C4-2B (cell line): Measurements from ENCODE around the gene JAKMIP1.

ENCODE experiments used
- H3K27ac ChIP-seq: fragments of 450-650 bp; 2 replicates; pipeline ENCODE4 v1.5.1; 2017
- ZFX ChIP-seq: fragments of 450-650 bp; IDR thresholded peaks from 2 replicates; pipeline ENCODE4 v1.6.1; 2017
- TF ChIP-seq, protein P1 (sequence below): fragments of 450-650 bp; conservative IDR thresholded peaks from 2 replicates; pipeline ENCODE4 v1.5.1; 2017; ENCODE audit warnings: mild to moderate bottlenecking

The JAKMIP1 gene

DNA sequence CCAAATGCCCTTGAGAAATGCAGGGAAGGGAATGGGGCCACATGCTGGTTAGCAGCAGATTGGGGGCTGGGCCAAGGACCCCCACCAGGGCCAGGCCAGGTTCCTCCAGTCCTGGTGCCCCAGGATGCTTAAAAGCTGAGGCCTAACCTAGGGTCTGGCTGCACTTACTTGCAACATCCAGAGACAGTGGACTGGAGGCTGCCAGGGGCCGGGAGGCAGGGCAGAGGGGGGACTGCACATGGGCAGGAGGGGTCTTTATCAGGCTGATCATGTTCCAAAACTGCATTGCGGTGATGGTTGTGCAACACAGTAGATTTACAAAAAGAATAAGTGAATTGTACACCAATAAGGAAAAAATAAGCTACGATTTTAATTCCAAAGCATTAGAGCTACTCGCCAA lies 145.3 kb downstream of the JAKMIP1 start:
- no peak for TF ChIP-seq ZFX
- TF ChIP-seq, protein P1, sequence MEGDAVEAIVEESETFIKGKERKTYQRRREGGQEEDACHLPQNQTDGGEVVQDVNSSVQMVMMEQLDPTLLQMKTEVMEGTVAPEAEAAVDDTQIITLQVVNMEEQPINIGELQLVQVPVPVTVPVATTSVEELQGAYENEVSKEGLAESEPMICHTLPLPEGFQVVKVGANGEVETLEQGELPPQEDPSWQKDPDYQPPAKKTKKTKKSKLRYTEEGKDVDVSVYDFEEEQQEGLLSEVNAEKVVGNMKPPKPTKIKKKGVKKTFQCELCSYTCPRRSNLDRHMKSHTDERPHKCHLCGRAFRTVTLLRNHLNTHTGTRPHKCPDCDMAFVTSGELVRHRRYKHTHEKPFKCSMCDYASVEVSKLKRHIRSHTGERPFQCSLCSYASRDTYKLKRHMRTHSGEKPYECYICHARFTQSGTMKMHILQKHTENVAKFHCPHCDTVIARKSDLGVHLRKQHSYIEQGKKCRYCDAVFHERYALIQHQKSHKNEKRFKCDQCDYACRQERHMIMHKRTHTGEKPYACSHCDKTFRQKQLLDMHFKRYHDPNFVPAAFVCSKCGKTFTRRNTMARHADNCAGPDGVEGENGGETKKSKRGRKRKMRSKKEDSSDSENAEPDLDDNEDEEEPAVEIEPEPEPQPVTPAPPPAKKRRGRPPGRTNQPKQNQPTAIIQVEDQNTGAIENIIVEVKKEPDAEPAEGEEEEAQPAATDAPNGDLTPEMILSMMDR: no peak
- H3K27ac ChIP-seq: no peak overlapping the region

DNA sequence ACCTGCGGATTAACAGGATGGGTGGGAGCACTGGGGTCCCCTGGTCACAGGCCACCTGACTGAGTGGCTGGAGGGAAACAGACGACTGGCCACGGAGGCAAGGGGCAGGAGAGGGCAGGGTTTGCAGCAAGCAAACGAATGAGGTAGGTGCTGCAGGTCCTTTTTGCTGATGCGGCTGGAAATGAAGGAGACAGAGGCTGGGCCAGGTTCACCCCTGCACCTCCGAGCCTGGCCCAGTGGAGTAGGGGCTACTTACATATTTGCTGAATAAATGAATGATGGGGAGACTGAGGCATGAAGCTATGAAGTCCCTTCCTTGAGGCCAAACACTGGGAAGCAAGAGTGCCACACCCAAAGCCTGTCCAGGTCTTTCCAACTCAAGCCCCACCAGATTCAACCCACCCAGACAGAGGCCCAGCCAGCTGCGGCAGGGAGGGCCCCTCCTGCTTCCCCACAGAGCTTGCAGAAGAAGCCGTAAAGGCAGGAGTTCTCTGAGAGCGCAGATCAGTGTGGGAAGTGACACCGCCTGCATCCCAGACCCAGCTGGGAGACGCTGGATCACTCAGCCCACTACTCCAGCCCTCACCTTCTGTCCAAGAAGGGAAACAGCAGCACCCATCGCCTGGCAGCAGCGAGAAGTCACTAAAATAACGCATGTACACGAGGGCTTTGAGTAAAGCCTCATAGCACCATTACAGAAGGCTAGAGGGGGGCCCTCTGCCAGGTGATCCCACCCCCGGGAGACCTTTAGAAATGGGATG lies 146.0 kb downstream of the JAKMIP1 start:
- TF ChIP-seq, protein P1: no peak
- no peak for TF ChIP-seq ZFX
- H3K27ac ChIP-seq: no peak overlapping the region

DNA sequence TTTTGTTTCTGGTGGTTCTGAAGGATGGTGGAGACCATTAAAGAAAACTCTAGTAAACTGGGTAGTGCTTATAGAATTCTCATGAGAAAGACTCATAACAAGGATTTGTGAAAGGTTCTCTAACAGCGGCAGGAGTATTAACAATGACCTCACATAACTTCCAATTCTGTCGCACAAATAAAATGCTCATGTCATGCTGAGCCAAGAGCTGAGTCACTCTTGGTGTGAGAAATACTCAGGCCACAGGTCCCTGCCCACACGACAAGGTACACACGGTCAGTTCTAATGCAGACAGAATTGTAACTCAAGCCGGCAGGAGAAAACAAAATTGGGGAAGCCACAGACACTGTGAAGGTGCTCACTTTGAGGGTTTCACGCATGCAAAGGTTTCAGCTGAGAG lies 147.7 kb downstream of the JAKMIP1 start:
- no peak for TF ChIP-seq ZFX
- TF ChIP-seq, protein P1: no peak
- H3K27ac ChIP-seq: peak overlapping the region; percentile 40; the same call in 1 of the 2 replicates

DNA sequence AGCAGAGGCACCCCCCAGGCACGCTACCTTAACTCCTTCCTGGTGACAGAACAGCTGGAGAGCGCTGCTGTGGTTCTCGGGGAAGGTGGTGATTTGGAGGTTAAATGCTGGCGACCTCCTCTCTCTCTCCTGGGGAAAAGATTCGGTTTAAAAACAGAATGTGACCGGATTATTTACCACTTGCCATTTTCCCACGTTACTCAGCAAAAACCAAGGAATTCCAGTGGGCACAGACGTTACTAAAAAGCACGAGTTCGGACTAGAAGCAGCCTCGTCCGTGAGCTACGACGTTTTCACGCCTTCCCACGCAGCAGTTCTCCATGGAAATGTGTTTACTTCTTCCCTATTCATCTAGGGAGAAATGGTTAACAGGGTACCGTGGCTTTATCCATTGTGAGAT lies 149.8 kb downstream of the JAKMIP1 start:
- no peak for TF ChIP-seq ZFX
- TF ChIP-seq, protein P1: no peak

DNA sequence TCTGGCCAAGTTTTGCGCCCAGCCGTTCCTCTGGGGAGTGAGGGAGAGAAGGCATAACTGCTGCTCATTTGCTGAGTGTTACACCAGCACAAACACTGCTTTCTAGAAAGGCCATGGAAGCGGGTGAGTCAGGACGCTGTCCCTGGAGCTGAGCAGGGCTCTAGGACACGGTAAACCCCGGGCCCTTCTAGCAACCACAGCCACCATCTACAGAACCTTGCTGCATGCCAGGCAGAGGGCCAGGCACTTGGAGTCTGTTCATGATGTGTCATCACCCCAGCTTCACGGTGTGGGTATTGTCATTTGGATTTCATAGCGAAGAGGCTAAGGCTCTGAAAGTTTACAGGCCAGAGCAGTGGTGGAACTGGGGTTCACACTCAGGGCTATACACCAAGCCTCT lies 150.4 kb downstream of the JAKMIP1 start:
- no peak overlapping the region for H3K27ac ChIP-seq
- TF ChIP-seq, protein P1: no peak
- no peak for TF ChIP-seq ZFX

More for the DNA sequence above, 149.8 kb downstream of the JAKMIP1 start:
- no peak overlapping the region for H3K27ac ChIP-seq

DNA sequence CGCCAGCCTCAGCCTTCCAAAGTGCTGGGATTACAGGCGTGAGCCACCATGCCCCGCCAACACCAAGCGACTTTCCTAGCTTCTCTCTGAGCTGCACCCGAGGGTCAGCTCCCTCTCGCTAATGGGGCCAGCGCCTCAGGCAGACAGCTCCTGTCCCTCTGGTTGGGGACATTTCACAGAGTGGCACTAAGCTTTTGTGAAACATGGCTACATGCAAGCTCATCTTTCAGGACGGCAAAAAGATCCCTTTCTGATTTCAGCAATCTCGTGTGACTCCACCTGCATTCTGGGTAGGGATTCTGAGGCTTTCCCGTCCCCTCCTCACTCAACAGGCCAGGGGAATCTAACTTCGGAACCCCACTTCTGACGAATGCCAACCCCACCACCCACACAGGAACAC lies 151.1 kb downstream of the JAKMIP1 start:
- TF ChIP-seq, protein P1: no peak
- TF ChIP-seq ZFX: no peak
- no peak overlapping the region for H3K27ac ChIP-seq

DNA sequence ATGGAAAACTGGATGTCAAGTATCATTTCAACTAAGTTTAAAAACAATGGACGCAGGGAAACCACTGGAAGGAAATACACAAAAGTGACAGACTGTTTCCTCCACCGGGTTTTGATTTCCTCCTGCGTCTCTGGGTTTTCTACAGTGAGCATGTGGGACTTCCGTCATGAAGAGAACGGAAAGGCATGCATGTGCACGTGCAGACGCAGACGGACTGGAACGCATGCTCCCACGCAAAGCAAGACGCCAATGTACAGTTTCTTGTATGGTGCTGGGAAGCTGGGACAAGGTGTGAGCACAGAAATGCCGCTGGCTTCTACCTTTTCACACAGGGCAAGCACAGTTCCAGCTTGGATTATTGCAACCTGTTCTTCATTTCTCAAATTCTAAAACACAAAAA lies 151.8 kb downstream of the JAKMIP1 start:
- no peak overlapping the region for H3K27ac ChIP-seq
- TF ChIP-seq ZFX: no peak
- TF ChIP-seq, protein P1: no peak
